Measurements from ENCODE around the gene PIK3R4. TPM values are rescaled to one million over a fixed set of nuclear protein-coding genes. Genes with fewer than 3 reads are reported as not detected.

The PIK3R4 gene
- 25.6 TPM for polyA plus RNA-seq (2013, experiment 1 of 2)
- 27.7 TPM for polyA plus RNA-seq (2013, experiment 2 of 2)

GRCh38 chr3:130746246-130747039, at the start of gene PIK3R4:
Gene PIK3R4, minus strand, starts transcription at chr3:130746829. Its CDS starts 1,611 bp downstream, at chr3:130745218.
- H3K9ac ChIP-seq (ENCODE audit: low read depth, low read length), result peak within 1 kb of the TSS; percentile 96
- peaks cover 6% of the 10 kb centered on the region; the same call in 1 of the 2 replicates for H3K27me3 ChIP-seq (ENCODE audit: insufficient read depth, low read length)
- under 1% methylated on average over 43 of the region's 43 CpGs for WGBS
- peak within 1 kb of the TSS; percentile 89 for H3K27ac ChIP-seq (ENCODE audit: low read depth, low read length)
- H3K4me1 ChIP-seq (ENCODE audit: insufficient read depth, low read length), result peaks cover 4% of the 10 kb centered on the region; the same call in 1 of the 2 replicates
- H3K36me3 ChIP-seq (ENCODE audit: insufficient read depth, low read length), result peaks cover 30% of the 10 kb centered on the region
- peak within 1 kb of the TSS; percentile 99 for H3K4me3 ChIP-seq (ENCODE audit: low read length)
- H3K9me3 ChIP-seq (ENCODE audit: insufficient read depth, low read depth, low read length), result no peaks in the 10 kb centered on the region

- no peaks in the 10 kb centered on the region for H3K36me3 ChIP-seq (ENCODE audit: insufficient read depth, low read length)
- H3K4me3 ChIP-seq (ENCODE audit: low read length), result no peak overlapping the region
- WGBS, result 94% methylated on average over 1 of the region's 1 CpG
- no peak overlapping the region for H3K27ac ChIP-seq (ENCODE audit: low read depth, low read length)
- H3K9me3 ChIP-seq (ENCODE audit: insufficient read depth, low read depth, low read length), result no peaks in the 10 kb centered on the region
- H3K4me1 ChIP-seq (ENCODE audit: insufficient read depth, low read length), result peaks cover 12% of the 10 kb centered on the region; the same call in 1 of the 2 replicates
- H3K9ac ChIP-seq (ENCODE audit: low read depth, low read length), result no peak overlapping the region
- no peaks in the 10 kb centered on the region for H3K27me3 ChIP-seq (ENCODE audit: insufficient read depth, low read length)
These were observed 48.8 kb upstream of the PIK3R4 start for GRCh38 chr3:130795396-130795795.

GRCh38 chr3:130792246-130792645, 45.6 kb upstream of the PIK3R4 start:
- Histone ChIP-seq H3K4me3 (ENCODE audit: low read length) (no peak overlapping the region), H3K27ac (ENCODE audit: low read depth, low read length) (no peak overlapping the region), H3K27me3 (ENCODE audit: insufficient read depth, low read length) (no peaks in the 10 kb centered on the region), H3K9ac (ENCODE audit: low read depth, low read length) (no peak overlapping the region), H3K36me3 (ENCODE audit: insufficient read depth, low read length) (no peaks in the 10 kb centered on the region), H3K9me3 (ENCODE audit: insufficient read depth, low read depth, low read length) (no peaks in the 10 kb centered on the region), H3K4me1 (ENCODE audit: insufficient read depth, low read length) (peaks cover 12% of the 10 kb centered on the region; the same call in 1 of the 2 replicates)
- 95% methylated on average over 1 of the region's 2 CpGs for WGBS

- no peaks in the 10 kb centered on the region for H3K27me3 ChIP-seq (ENCODE audit: insufficient read depth, low read length)
- no peak overlapping the region for H3K4me3 ChIP-seq (ENCODE audit: low read length)
- 80% methylated on average over 5 of the region's 5 CpGs for WGBS
- no peak overlapping the region for H3K27ac ChIP-seq (ENCODE audit: low read depth, low read length)
- peaks cover 2% of the 10 kb centered on the region; the same call in 1 of the 2 replicates for H3K4me1 ChIP-seq (ENCODE audit: insufficient read depth, low read length)
- no peaks in the 10 kb centered on the region for H3K9me3 ChIP-seq (ENCODE audit: insufficient read depth, low read depth, low read length)
- no peaks in the 10 kb centered on the region for H3K36me3 ChIP-seq (ENCODE audit: insufficient read depth, low read length)
- H3K9ac ChIP-seq (ENCODE audit: low read depth, low read length), result no peak overlapping the region
These were observed 43.2 kb upstream of the PIK3R4 start for GRCh38 chr3:130789782-130790322.

GRCh38 chr3:130787422-130788068, 40.9 kb upstream of the PIK3R4 start:
- Histone ChIP-seq H3K4me3 (ENCODE audit: low read length) (no peak overlapping the region), H3K9ac (ENCODE audit: low read depth, low read length) (no peak overlapping the region), H3K36me3 (ENCODE audit: insufficient read depth, low read length) (no peaks in the 10 kb centered on the region), H3K27ac (ENCODE audit: low read depth, low read length) (no peak overlapping the region), H3K27me3 (ENCODE audit: insufficient read depth, low read length) (no peaks in the 10 kb centered on the region), H3K4me1 (ENCODE audit: insufficient read depth, low read length) (no peaks in the 10 kb centered on the region), H3K9me3 (ENCODE audit: insufficient read depth, low read depth, low read length) (no peaks in the 10 kb centered on the region)
- 80% methylated on average over 6 of the region's 6 CpGs for WGBS

- no peaks in the 10 kb centered on the region for H3K27me3 ChIP-seq (ENCODE audit: insufficient read depth, low read length)
- H3K4me3 ChIP-seq (ENCODE audit: low read length), result no peak overlapping the region
- H3K36me3 ChIP-seq (ENCODE audit: insufficient read depth, low read length), result no peaks in the 10 kb centered on the region
- no peak overlapping the region for H3K9ac ChIP-seq (ENCODE audit: low read depth, low read length)
- H3K9me3 ChIP-seq (ENCODE audit: insufficient read depth, low read depth, low read length), result no peaks in the 10 kb centered on the region
- H3K4me1 ChIP-seq (ENCODE audit: insufficient read depth, low read length), result no peaks in the 10 kb centered on the region
- H3K27ac ChIP-seq (ENCODE audit: low read depth, low read length), result no peak overlapping the region
These were observed 39.7 kb upstream of the PIK3R4 start for GRCh38 chr3:130786306-130786705.

GRCh38 chr3:130783629-130784028, 37.0 kb upstream of the PIK3R4 start:
- Histone ChIP-seq H3K27me3 (ENCODE audit: insufficient read depth, low read length) (no peaks in the 10 kb centered on the region), H3K4me3 (ENCODE audit: low read length) (no peak overlapping the region), H3K4me1 (ENCODE audit: insufficient read depth, low read length) (no peaks in the 10 kb centered on the region), H3K9me3 (ENCODE audit: insufficient read depth, low read depth, low read length) (no peaks in the 10 kb centered on the region), H3K27ac (ENCODE audit: low read depth, low read length) (no peak overlapping the region), H3K36me3 (ENCODE audit: insufficient read depth, low read length) (no peaks in the 10 kb centered on the region), H3K9ac (ENCODE audit: low read depth, low read length) (no peak overlapping the region)
- WGBS, result 96% methylated on average over 3 of the region's 3 CpGs

- Histone ChIP-seq H3K27me3 (ENCODE audit: insufficient read depth, low read length) (no peaks in the 10 kb centered on the region), H3K4me1 (ENCODE audit: insufficient read depth, low read length) (no peaks in the 10 kb centered on the region), H3K9ac (ENCODE audit: low read depth, low read length) (no peak overlapping the region), H3K27ac (ENCODE audit: low read depth, low read length) (no peak overlapping the region), H3K4me3 (ENCODE audit: low read length) (no peak overlapping the region), H3K9me3 (ENCODE audit: insufficient read depth, low read depth, low read length) (no peaks in the 10 kb centered on the region), H3K36me3 (ENCODE audit: insufficient read depth, low read length) (no peaks in the 10 kb centered on the region)
- no CpG with 5 or more reads among the region's 5 CpGs for WGBS
These were observed 32.9 kb upstream of the PIK3R4 start for GRCh38 chr3:130779486-130779885.

- H3K27me3 ChIP-seq (ENCODE audit: insufficient read depth, low read length), result no peaks in the 10 kb centered on the region
- H3K9ac ChIP-seq (ENCODE audit: low read depth, low read length), result no peak overlapping the region
- no peaks in the 10 kb centered on the region for H3K36me3 ChIP-seq (ENCODE audit: insufficient read depth, low read length)
- 82% methylated on average over 1 of the region's 1 CpG for WGBS
- H3K9me3 ChIP-seq (ENCODE audit: insufficient read depth, low read depth, low read length), result no peaks in the 10 kb centered on the region
- H3K4me1 ChIP-seq (ENCODE audit: insufficient read depth, low read length), result no peaks in the 10 kb centered on the region
- H3K4me3 ChIP-seq (ENCODE audit: low read length), result no peak overlapping the region
- no peak overlapping the region for H3K27ac ChIP-seq (ENCODE audit: low read depth, low read length)
These were observed 32.4 kb upstream of the PIK3R4 start for GRCh38 chr3:130779031-130779430.

- Histone ChIP-seq H3K4me1 (ENCODE audit: insufficient read depth, low read length) (no peaks in the 10 kb centered on the region), H3K9me3 (ENCODE audit: insufficient read depth, low read depth, low read length) (no peaks in the 10 kb centered on the region), H3K27me3 (ENCODE audit: insufficient read depth, low read length) (no peaks in the 10 kb centered on the region), H3K4me3 (ENCODE audit: low read length) (no peak overlapping the region), H3K36me3 (ENCODE audit: insufficient read depth, low read length) (no peaks in the 10 kb centered on the region), H3K9ac (ENCODE audit: low read depth, low read length) (no peak overlapping the region), H3K27ac (ENCODE audit: low read depth, low read length) (no peak overlapping the region)
- 93% methylated on average over 3 of the region's 3 CpGs for WGBS
These were observed 26.7 kb upstream of the PIK3R4 start for GRCh38 chr3:130773366-130773765.

- Histone ChIP-seq H3K36me3 (ENCODE audit: insufficient read depth, low read length) (no peaks in the 10 kb centered on the region), H3K9me3 (ENCODE audit: insufficient read depth, low read depth, low read length) (no peaks in the 10 kb centered on the region), H3K4me3 (ENCODE audit: low read length) (no peak overlapping the region), H3K27ac (ENCODE audit: low read depth, low read length) (no peak overlapping the region), H3K9ac (ENCODE audit: low read depth, low read length) (no peak overlapping the region), H3K4me1 (ENCODE audit: insufficient read depth, low read length) (no peaks in the 10 kb centered on the region), H3K27me3 (ENCODE audit: insufficient read depth, low read length) (no peaks in the 10 kb centered on the region)
These were observed 25.5 kb upstream of the PIK3R4 start for GRCh38 chr3:130772129-130772528.
